Psoas muscle (tissue), 8 donors: ENCODE measurements around the gene CARD19. TPM values are rescaled to one million over a fixed set of nuclear protein-coding genes. Genes with fewer than 3 reads are reported as not detected.

Experiments used
- ATAC-seq, 4 donors: fragments of 200-7000 bp; cut with Tn5 transposase; one replicate each; pipeline ENCODE4 v1.9.1; 2020; ENCODE audit warnings: moderate library complexity in 3 of 4, mild to moderate bottlenecking in 2 of 4
- DNase-seq, 2 donors: peaks; one replicate each; pipeline ENCODE4 v3.0.0-alpha.2; 2020
- H3K27ac ChIP-seq: fragments of 200-600 bp; one replicate; pipeline ENCODE4 v1.8.0; 2022
- H3K27me3 ChIP-seq, 3 donors: fragments of 200-600 bp in 1 of 3; one replicate each; pipeline versions ENCODE4 v1.6.1 to v1.8.0; 2013 to 2022; ENCODE audit warnings: low read length in 2 of 3, mild to moderate bottlenecking in 2 of 3, moderate library complexity in 1 of 3; ENCODE audit not compliant: insufficient read depth in 3 of 3
- H3K36me3 ChIP-seq, 2 donors: fragments of 200-600 bp in 1 of 2; one replicate each; pipeline versions ENCODE4 v1.6.1 to v1.8.0; 2013 to 2022; ENCODE audit warnings: low read depth in 1 of 2, mild to moderate bottlenecking in 1 of 2, moderate library complexity in 1 of 2; ENCODE audit not compliant: insufficient read depth in 1 of 2
- H3K4me1 ChIP-seq: fragments of 200-600 bp; one replicate; pipeline ENCODE4 v1.8.0; 2022
- H3K4me3 ChIP-seq: fragments of 200-600 bp; one replicate; pipeline ENCODE4 v1.8.0; 2022; ENCODE audit warnings: mild to moderate bottlenecking
- H3K9me3 ChIP-seq: fragments of 200-600 bp; one replicate; pipeline ENCODE4 v1.8.0; 2022
- CTCF ChIP-seq: fragments of 200-600 bp; IDR thresholded peaks from one replicate; pipeline ENCODE4 v1.8.0; 2022; ENCODE audit warnings: antibody characterized with exemption
- WGBS, 3 donors: extraction: QIAGEN DNeasy Blood & Tissue Kit; methylation state at CpG; one replicate each; pipeline versions ENCODE4 v1.1.6 to v1.1.7; 2013; 5-methylcytosine and 5-hydroxymethylcytosine counted together
- intact Hi-C, 2 donors: fragments of 100-400 bp; cut with DNase I; formaldehyde crosslinking; loops; one replicate each; pipeline versions ENCODE4 v1.11.0 to v1.14.2; 2022
- polyA plus RNA-seq, 3 donors: library from polyadenylated mRNA; stranded (reverse); fragments of 200-250 nt; gene quantifications; one replicate each; pipeline ENCODE4 v1.2.3, GENCODE V29; 2013
- total RNA-seq, 4 donors: library from RNA; stranded (reverse); fragmentation: NEBNext Ultra II Directional in 2 of 4; extraction: Animal tissue kit (Norgen Biotek cat#: 25700) in 2 of 4; gene quantifications; one replicate each; pipeline versions ENCODE4 v1.2.1 to v1.2.4, GENCODE V29; 2021 to 2023
- donor health status: healthy with polysubstance abuse.
- donor health status: DM: no; HTN: no; CAD: no; lungs with moderate emphysema.
- donor health status: Bipolar disorder and iron deficiency.
- donor health status: healthy.
- donor health status: DM: yes; HTN: yes; CAD: no.
- donor health status: DM: no; HTN: no; CAD: no.
- donor health status: DM: no; HTN: no; CAD: no.
- donor health status: DM: yes; HTN: yes; CAD: no.

CARD19 gene
- total and polyA plus RNA-seq, 7 donors: 27.9 to 86.3 (median 46.7) TPM

DNA sequence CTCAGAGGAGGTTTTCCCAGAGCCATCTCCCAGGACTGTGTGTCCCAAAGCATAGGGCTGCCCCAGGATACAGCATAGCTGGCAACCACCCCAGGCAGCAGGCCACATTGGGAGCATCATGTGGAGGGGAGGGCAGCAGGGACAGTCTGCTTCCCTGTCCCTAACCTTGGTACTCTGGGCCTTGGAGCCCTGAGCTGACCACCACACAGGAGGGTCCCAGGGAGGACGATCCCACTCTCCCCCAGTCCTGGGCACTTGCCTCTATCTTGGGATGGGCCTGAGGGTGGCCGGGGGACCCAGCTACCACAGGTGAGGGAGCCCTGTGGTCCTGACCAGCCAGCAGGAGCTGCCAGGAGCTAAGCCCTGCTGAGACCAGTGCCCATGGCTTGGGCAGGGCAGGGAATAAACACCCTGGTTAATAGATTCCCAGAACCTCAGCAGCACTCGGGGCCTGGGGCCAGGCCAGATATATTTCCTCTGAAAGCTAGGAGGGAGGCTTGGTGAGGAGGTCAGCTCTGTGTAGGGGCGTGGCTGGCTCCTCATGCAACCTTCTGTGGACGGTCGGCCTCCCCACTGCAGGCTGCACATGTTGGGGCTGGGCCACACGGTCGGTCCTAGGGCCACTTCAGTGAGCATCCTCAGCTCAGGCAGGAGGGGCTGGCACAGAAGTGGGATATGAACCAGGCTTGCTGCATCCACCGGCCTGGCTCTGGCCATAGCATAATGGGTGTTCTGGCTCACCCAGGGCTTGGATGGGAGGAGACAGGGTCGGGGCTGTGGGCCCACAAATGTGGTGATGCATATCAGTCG lies 33.9 kb downstream of the CARD19 start:
- 54 to 64% (median 56%) methylated on average over 10 to 11 of the region's 11 CpGs for WGBS, 3 donors
- Histone ChIP-seq H3K27ac (peak overlapping the region; percentile 41), H3K9me3 (no peaks in the 10 kb centered on the region), H3K4me1 (peaks cover 63% of the 10 kb centered on the region), H3K27me3 (no peaks in the 10 kb centered on the region), H3K36me3 (peaks cover 0 to 14% of the 10 kb centered on the region in 2 donors), H3K4me3 (no peak overlapping the region)
- intact Hi-C loops: no loop called here
- peak in 1 of 2 donors; percentile 76 for DNase-seq
- no peak for TF ChIP-seq CTCF
- ATAC-seq: peak in 2 of 4 donors; percentile 12 to 17

DNA sequence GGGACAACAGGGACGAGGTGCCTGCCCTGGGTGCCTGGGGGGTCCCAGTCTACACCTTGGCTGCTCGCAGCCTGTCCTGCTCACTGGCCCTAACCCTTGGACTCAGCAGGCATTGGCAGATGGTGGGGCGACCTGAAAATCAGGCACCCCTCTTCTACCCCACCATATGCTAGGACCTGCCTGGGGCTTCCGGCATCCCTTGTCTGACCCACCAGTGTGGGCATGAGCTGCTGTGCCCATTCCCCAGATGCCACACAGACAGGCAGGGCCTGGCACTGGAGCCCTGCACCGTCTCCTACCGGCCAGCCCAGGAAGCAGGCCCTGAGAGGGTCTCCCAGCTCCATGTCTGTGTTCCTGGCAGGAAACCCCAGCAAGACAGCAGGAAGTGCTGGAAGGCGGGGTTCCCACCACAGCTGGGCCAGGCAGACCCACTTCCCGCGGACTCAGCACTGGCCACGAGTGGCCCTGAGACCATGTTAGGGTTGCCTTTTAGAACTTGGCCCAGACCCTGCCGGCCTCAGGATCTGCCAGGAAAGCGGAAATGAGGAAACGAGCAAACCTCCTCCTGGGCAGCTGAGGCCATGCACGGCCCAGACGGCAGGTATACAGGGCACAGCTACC lies 35.0 kb downstream of the CARD19 start:
- intact Hi-C loops: no loop called here
- Histone ChIP-seq H3K4me1 (peaks cover 69% of the 10 kb centered on the region), H3K36me3 (peaks cover 0 to 4% of the 10 kb centered on the region in 2 donors), H3K4me3 (peak overlapping the region; percentile 97), H3K9me3 (no peaks in the 10 kb centered on the region), H3K27ac (peak overlapping the region; percentile 53), H3K27me3 (no peaks in the 10 kb centered on the region)
- DNase-seq: peak; percentile 62 to 76
- 43 to 53% (median 43%) methylated on average over 15 of the region's 15 CpGs for WGBS, 3 donors
- no peak for TF ChIP-seq CTCF
- ATAC-seq: no peak

DNA sequence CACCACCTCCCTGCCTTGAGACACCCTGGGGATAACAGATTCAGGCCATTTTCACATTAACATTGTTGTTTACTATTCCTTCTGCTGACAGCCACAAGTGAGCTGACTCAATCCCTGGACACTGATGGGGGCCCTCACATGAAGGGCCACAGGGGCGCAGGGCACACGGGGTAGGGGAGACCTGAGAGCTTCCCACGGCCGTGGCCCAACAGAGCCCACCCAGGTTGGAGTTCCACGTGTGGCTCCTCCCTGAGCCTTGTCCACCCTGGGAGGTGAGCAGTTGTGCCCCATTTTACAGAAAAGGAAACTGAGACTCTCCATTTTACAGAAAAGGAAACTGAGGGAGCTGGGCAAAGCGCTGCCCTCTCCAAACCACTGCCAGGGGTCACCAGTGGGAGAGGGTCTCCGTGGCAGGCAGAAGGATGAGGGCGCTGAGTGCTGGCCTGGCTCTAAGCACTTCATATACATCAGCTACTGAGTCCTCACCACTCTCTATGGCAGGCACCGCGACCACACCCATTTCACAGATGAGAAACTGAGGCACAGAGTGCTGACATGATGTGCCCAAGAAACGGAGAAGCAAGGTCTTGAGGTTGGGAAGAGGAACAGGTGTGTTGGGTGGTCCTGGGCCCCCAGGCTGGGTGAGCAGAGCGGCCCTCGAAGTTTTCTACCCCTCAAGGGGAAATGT lies 35.7 kb downstream of the CARD19 start:
- Histone ChIP-seq H3K27ac (peak overlapping the region; percentile 53), H3K36me3 (no peaks in the 10 kb centered on the region), H3K9me3 (no peaks in the 10 kb centered on the region), H3K27me3 (no peaks in the 10 kb centered on the region), H3K4me3 (peak overlapping the region; percentile 97), H3K4me1 (peaks cover 66% of the 10 kb centered on the region)
- DNase-seq (no peak), ATAC-seq (no peak)
- 85 to 93% (median 87%) methylated on average over 13 of the region's 13 CpGs for WGBS, 3 donors
- intact Hi-C loops: no loop called here
- no peak for TF ChIP-seq CTCF

DNA sequence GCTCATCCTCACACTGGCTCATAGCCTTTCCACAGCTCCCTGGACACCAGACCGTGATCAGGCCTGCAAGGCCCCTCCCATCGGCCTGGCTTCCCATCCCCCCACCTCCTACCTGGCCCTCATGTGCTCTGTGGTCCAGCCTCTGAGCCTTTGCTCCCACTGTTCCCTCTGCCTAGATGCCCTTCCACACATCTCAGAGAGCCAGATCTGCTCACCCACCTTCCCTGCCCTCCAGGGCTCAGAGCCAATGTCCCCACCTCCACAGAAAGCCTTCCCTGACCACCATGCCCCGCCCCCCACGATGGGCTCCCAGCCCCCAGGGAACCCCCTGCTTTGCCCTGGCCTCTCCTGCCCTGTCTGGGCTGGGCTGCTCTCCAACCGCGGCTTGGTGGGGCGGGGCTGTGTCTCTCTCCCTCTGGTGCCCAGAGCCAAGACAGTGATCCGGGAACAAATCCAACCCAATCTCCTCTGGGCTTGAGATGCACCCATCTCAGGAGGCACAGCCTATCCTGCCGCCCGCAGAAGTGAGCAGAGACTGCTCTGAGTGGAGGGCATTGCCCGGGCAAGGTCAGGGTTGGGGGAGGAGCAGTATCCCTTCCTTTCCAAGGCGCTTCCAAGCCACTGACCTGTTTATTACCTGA lies 36.4 kb downstream of the CARD19 start:
- Histone ChIP-seq H3K4me1 (peaks cover 61% of the 10 kb centered on the region), H3K4me3 (peak overlapping the region; percentile 97), H3K27me3 (no peaks in the 10 kb centered on the region), H3K27ac (peak overlapping the region; percentile 98), H3K36me3 (no peaks in the 10 kb centered on the region), H3K9me3 (no peaks in the 10 kb centered on the region)
- 19 to 41% (median 23%) methylated on average over 12 of the region's 12 CpGs for WGBS, 3 donors
- intact Hi-C loops: no loop called here
- ATAC-seq (peak in 1 of 4 donors; percentile 28), DNase-seq (no peak)
- no peak for TF ChIP-seq CTCF
